Right atrium auricular region (tissue), 2 donors: ENCODE results near the gene RAPGEF1. TPM values are rescaled to one million over a fixed set of nuclear protein-coding genes. Genes with fewer than 3 reads are reported as not detected.
A peak's percentile ranks its signal among the peaks of the same experiment; 100 is the strongest.

ENCODE experiments used
- DNase-seq: peaks from one replicate; pipeline ENCODE4 v3.0.0-alpha.2; 2019; ENCODE audit warnings: low spot score
- H3K27ac ChIP-seq, 2 donors: fragments of 200-600 bp; sonication (generic); 1 replicate in 1 of 2; 2 replicates in 1 of 2; pipeline ENCODE4 v1.5.1; 2016 to 2019
- H3K27me3 ChIP-seq, 2 donors: fragments of 200-600 bp; sonication (generic); one replicate each; pipeline versions ENCODE4 v1.5.1 to v1.6.0; 2017 to 2019
- H3K36me3 ChIP-seq: fragments of 200-600 bp; sonication (generic); one replicate; pipeline ENCODE4 v1.5.1; 2016
- H3K4me1 ChIP-seq, 2 donors: fragments of 200-600 bp; sonication (generic); one replicate each; pipeline versions ENCODE4 v1.5.1 to v1.6.0; 2017 to 2019
- H3K4me3 ChIP-seq, 2 donors: fragments of 200-600 bp; sonication (generic); 1 replicate in 1 of 2; 2 replicates in 1 of 2; pipeline ENCODE4 v1.5.1; 2017 to 2019; ENCODE audit warnings: mild to moderate bottlenecking in 1 of 2, moderate library complexity in 1 of 2
- H3K9me3 ChIP-seq, 2 donors: fragments of 200-600 bp; sonication (generic); one replicate each; pipeline ENCODE4 v1.5.1; 2019
- CTCF ChIP-seq, 2 donors: fragments of 200-600 bp; sonication (generic); IDR thresholded peaks; one replicate each; pipeline ENCODE4 v1.5.1; 2019; ENCODE audit warnings: antibody characterized with exemption in 2 of 2
- total RNA-seq, 2 donors: library from RNA; depleted of rRNA; stranded (reverse); fragments of >200 nt; gene quantifications; one replicate each; pipeline ENCODE4 v1.1.0, GENCODE V29; 2016

Gene RAPGEF1
- total RNA-seq, 2 donors from 2014 or later: 59.5 to 65.1 TPM

DNA sequence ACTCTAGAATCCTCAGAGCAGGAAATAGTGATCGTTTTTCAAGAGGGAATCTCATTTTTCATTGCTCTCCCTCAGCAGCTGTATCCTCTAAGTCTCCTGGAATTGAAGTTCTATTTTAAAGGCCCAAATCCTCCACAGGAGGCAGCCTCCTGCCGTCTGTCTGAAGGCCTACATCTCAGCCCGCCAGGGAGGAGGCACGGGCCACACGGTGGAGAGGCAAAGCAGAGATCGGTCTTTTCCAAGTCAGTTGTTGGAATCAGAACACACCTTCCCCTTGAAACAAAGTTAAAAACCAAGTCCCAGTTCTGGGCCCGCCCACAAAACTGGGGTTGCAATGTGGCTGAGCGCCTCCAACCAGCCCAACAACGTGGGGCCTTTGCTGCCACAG is 68.7 kb downstream of the RAPGEF1 start:
- TF ChIP-seq CTCF (IDR thresholded peaks at IDR 0.05): no peak
- DNase-seq: no peak
- Histone ChIP-seq H3K27ac (peak overlapping the region; percentile 63 to 79), H3K27me3 (no peaks in the 10 kb centered on the region), H3K4me1 (peaks cover 0 to 91% of the 10 kb centered on the region in 2 donors), H3K9me3 (no peaks in the 10 kb centered on the region), H3K4me3 (no peak overlapping the region), H3K36me3 (no peaks in the 10 kb centered on the region)

DNA sequence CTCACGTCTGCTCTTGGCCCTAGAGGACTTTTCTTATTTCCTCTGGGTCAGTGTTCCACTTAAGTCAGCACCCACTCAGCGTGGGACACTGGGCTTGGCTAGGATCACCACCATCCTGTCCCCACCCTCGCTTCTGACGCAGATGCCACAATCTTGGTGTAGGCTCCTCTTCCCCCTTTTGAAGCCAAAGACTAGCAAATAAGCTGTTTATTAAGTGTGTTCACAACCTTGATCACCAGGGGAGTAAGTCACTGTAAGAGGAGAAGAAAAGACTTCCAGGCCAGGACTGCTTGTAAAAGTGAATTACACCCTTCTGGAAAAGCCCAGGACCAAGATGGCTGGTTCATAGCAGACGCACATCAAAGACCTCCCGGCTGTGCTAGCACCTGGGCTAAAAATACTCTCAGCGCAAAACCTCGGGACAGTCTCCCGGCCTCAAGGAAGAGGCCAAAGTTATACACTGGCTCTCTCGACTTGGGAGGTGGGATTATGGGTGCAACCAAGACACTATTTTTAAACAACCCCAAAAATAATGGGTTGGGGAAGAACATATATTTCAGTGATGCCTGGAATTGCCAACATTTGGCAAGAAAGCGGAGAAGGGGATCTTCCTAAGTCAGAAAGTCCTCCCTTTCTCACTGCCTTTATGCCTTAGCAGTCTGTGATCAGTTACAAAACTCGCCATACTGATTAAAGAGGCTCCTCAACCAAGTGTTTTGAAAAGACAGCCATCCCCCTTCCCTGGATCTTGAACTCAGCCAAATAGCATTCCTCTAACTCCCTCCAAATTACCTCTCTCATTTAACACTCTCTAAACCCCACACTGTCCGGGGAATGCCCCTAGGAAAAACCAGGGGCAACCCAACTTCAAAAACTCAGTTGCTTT is 69.4 kb downstream of the RAPGEF1 start:
- no peaks in the 10 kb centered on the region for H3K36me3 ChIP-seq
- peaks cover 0 to 87% of the 10 kb centered on the region in 2 donors for H3K4me1 ChIP-seq
- no peaks in the 10 kb centered on the region for H3K27me3 ChIP-seq
- TF ChIP-seq CTCF (IDR thresholded peaks at IDR 0.05): no peak
- H3K9me3 ChIP-seq: no peaks in the 10 kb centered on the region
- peak; percentile 85 for DNase-seq
- H3K4me3 ChIP-seq: no peak overlapping the region
- peak overlapping the region; percentile 63 to 79 for H3K27ac ChIP-seq

GRCh38 chr9:131669269-131670157 is 70.4 kb downstream of the RAPGEF1 start:
- Histone ChIP-seq H3K4me3 (no peak overlapping the region), H3K9me3 (no peaks in the 10 kb centered on the region), H3K4me1 (peaks cover 0 to 77% of the 10 kb centered on the region in 2 donors), H3K36me3 (no peaks in the 10 kb centered on the region), H3K27me3 (no peaks in the 10 kb centered on the region), H3K27ac (peak overlapping the region; percentile 63 to 79)
- no peak for DNase-seq
- no peak for TF ChIP-seq CTCF (IDR thresholded peaks at IDR 0.05)

- no peak overlapping the region for H3K4me3 ChIP-seq
Measured at GRCh38 chr9:131668439-131669268, 71.2 kb downstream of the RAPGEF1 start.

More at GRCh38 chr9:131668439-131669268, 71.2 kb downstream of the RAPGEF1 start:
- peaks cover 0 to 71% of the 10 kb centered on the region in 2 donors for H3K4me1 ChIP-seq
- no peaks in the 10 kb centered on the region for H3K9me3 ChIP-seq
- no peaks in the 10 kb centered on the region for H3K36me3 ChIP-seq
- H3K27ac ChIP-seq: peak overlapping the region; percentile 63 to 79
- no peak for DNase-seq
- no peaks in the 10 kb centered on the region for H3K27me3 ChIP-seq
- TF ChIP-seq CTCF (IDR thresholded peaks at IDR 0.05): no peak
